ENCODE results near the gene CHRDL2.

DNA sequence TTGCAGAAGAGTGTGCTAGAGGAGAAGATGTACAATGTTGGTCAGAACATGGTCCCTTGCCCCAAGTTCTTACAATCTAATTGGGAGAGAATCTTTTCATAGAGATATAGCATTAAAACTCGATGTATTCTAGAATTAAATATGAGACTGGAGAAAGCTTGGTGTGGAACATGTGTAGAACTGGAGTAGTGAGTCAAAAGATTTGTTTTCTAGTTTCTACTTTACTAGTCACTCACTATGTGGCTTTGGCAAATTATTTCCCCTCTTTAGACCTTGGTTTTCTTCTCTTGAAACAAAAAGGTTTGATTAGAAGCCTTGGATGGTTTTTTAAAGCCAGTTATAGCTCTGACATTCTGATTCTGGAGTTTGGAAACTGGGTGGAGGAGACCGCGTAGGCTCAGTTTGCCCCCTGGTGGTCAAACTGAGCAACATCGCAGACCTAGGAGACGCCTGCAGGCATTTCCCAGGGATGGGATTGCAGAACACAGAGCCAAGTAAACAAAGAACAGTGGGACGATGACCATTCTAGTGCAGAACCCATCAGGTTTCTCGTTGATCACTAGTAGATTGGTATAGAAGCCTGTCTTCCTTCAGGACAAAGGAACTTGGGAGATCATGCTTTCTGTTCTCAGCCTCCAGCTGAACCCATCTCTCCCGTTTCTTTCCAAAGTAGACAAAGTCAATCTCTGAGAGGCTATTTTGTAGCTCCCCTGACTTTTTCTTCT is 8.5 kb upstream of the CHRDL2 start:
- TF ChIP-seq CTCF (IDR thresholded peaks at IDR 0.05) (peak; percentile 74 to 90 (median 88)), EP300 (IDR thresholded peaks at IDR 0.05; ENCODE audit: low read depth) (no peak)
